ENCODE data around the gene XXYLT1. TPM values are rescaled to one million over a fixed set of nuclear protein-coding genes. Genes with fewer than 3 reads are reported as not detected.

Gene XXYLT1
- polyA plus RNA-seq, 1 donor (not counting 4 experiments of a cell fraction or from before 2014, with no cell fraction given), result 11.1 TPM

GRCh38 chr3:195060531-195061291, 210.2 kb downstream of the XXYLT1 start:
- DNase-seq (ENCODE audit: low read depth, low spot score) (no peak), FAIRE-seq (no peak)
- Histone ChIP-seq H3K36me3 (ENCODE audit: control insufficient read depth in 2 of 2, extremely low read depth in 1 of 2, insufficient read depth in 2 of 2, low read length in 2 of 2) (no peaks in the 10 kb centered on the region), H3K9ac (ENCODE audit: control insufficient read depth, extremely low read depth, insufficient read depth, low read length) (no peak overlapping the region), H2AFZ (ENCODE audit: control insufficient read depth, low read length) (no peak overlapping the region), H3K27ac (ENCODE audit: control insufficient read depth, insufficient read depth, low read length) (no peak overlapping the region), H3K27me3 (ENCODE audit: control insufficient read depth, extremely low read depth, insufficient read depth, low read length) (no peaks in the 10 kb centered on the region), H3K4me3 (ENCODE audit: control insufficient read depth in 2 of 3, extremely low read depth in 1 of 3, insufficient read depth in 2 of 3, low read depth in 1 of 3, low read length in 3 of 3) (no peak overlapping the region), H4K20me1 (ENCODE audit: control insufficient read depth, extremely low read depth, insufficient read depth, low read length) (no peaks in the 10 kb centered on the region), H3K9me1 (ENCODE audit: control insufficient read depth, extremely low read depth, insufficient read depth, low read length) (no peaks in the 10 kb centered on the region), H3K9me3 (ENCODE audit: control insufficient read depth, low read depth, low read length) (no peaks in the 10 kb centered on the region), H3K4me1 (ENCODE audit: control insufficient read depth, extremely low read depth, insufficient read depth, low read length) (no peaks in the 10 kb centered on the region), H3K4me2 (ENCODE audit: control insufficient read depth, extremely low read depth, insufficient read depth, low read depth, low read length) (no peak overlapping the region), H3K79me2 (ENCODE audit: control insufficient read depth, insufficient read depth, low read length) (no peaks in the 10 kb centered on the region)
- TF ChIP-seq CTCF (optimal IDR thresholded peaks at IDR 0.05 in 1 of 3, IDR thresholded peaks at IDR 0.05 in 1 of 3, conservative IDR thresholded peaks at IDR 0.05 in 1 of 3; ENCODE audit: extremely low read depth in 1 of 3, insufficient read depth in 2 of 3, low read length in 3 of 3), result no peak
- TF ChIP-seq EZH2 (IDR thresholded peaks at IDR 0.05; ENCODE audit: low read length), result no peak
- dilution Hi-C loops (cut with MboI; ENCODE audit: extremely low pct_ligation_motif_present, low sequenced_read_pairs), result no loop called here

GRCh38 chr3:195060217-195060481, 210.8 kb downstream of the XXYLT1 start:
- no peaks in the 10 kb centered on the region for H3K4me1 ChIP-seq (ENCODE audit: control insufficient read depth, extremely low read depth, insufficient read depth, low read length)
- no peaks in the 10 kb centered on the region for H3K27me3 ChIP-seq (ENCODE audit: control insufficient read depth, extremely low read depth, insufficient read depth, low read length)
- H3K27ac ChIP-seq (ENCODE audit: control insufficient read depth, insufficient read depth, low read length), result no peak overlapping the region
- no peak overlapping the region for H3K9ac ChIP-seq (ENCODE audit: control insufficient read depth, extremely low read depth, insufficient read depth, low read length)
- H3K36me3 ChIP-seq (ENCODE audit: control insufficient read depth in 2 of 2, extremely low read depth in 1 of 2, insufficient read depth in 2 of 2, low read length in 2 of 2), result no peaks in the 10 kb centered on the region
- no peak overlapping the region for H2AFZ ChIP-seq (ENCODE audit: control insufficient read depth, low read length)
- no peak overlapping the region for H3K4me3 ChIP-seq (ENCODE audit: control insufficient read depth in 2 of 3, extremely low read depth in 1 of 3, insufficient read depth in 2 of 3, low read depth in 1 of 3, low read length in 3 of 3)
- no peaks in the 10 kb centered on the region for H3K9me1 ChIP-seq (ENCODE audit: control insufficient read depth, extremely low read depth, insufficient read depth, low read length)
- H4K20me1 ChIP-seq (ENCODE audit: control insufficient read depth, extremely low read depth, insufficient read depth, low read length), result no peaks in the 10 kb centered on the region
- no peak overlapping the region for H3K4me2 ChIP-seq (ENCODE audit: control insufficient read depth, extremely low read depth, insufficient read depth, low read depth, low read length)
- DNase-seq (ENCODE audit: low read depth, low spot score), result no peak
- no peak for FAIRE-seq
- H3K79me2 ChIP-seq (ENCODE audit: control insufficient read depth, insufficient read depth, low read length), result no peaks in the 10 kb centered on the region
- TF ChIP-seq CTCF (optimal IDR thresholded peaks at IDR 0.05 in 1 of 3, IDR thresholded peaks at IDR 0.05 in 1 of 3, conservative IDR thresholded peaks at IDR 0.05 in 1 of 3; ENCODE audit: extremely low read depth in 1 of 3, insufficient read depth in 2 of 3, low read length in 3 of 3) (no peak), EZH2 (IDR thresholded peaks at IDR 0.05; ENCODE audit: low read length) (no peak)
- no peaks in the 10 kb centered on the region for H3K9me3 ChIP-seq (ENCODE audit: control insufficient read depth, low read depth, low read length)
- dilution Hi-C loops (cut with MboI; ENCODE audit: extremely low pct_ligation_motif_present, low sequenced_read_pairs), result no loop called here
